NCI-H128 (cell line): ENCODE data around the gene COPS7A.

Source experiments
- DNase-seq: peaks from one replicate; lab custom pipeline; 2025; ENCODE audit not compliant: unreplicated experiment; lab: John Stamatoyannopoulos, UW

The COPS7A gene

GRCh38 chr12:6750506-6750905 lies 26.7 kb downstream of the COPS7A start:
- DNase-seq, result no peak

- no peak for DNase-seq
These were observed 27.9 kb downstream of the COPS7A start for GRCh38 chr12:6751767-6752166.

GRCh38 chr12:6752167-6752920 lies 28.5 kb downstream of the COPS7A start:
- no peak for DNase-seq

GRCh38 chr12:6752921-6753771 lies 29.3 kb downstream of the COPS7A start, which contains the start of gene MLF2:
Gene MLF2, minus strand, starts transcription at chr12:6753141. Its CDS starts 807 bp downstream, at chr12:6752334.
- DNase-seq, result peak; percentile 98

GRCh38 chr12:6753772-6754356 lies 30.0 kb downstream of the COPS7A start:
- no peak for DNase-seq

- no peak for DNase-seq
These were observed 30.6 kb downstream of the COPS7A start for GRCh38 chr12:6754411-6754810.

- DNase-seq, result no peak
These were observed 33.3 kb downstream of the COPS7A start for GRCh38 chr12:6757028-6757690.

GRCh38 chr12:6758506-6759095 lies 34.8 kb downstream of the COPS7A start:
- DNase-seq, result no peak

GRCh38 chr12:6759741-6760140 lies 35.9 kb downstream of the COPS7A start:
- DNase-seq, result no peak

GRCh38 chr12:6763380-6763779 lies 39.5 kb downstream of the COPS7A start:
- DNase-seq, result no peak

- peak; percentile 93 for DNase-seq
These were observed 40.4 kb downstream of the COPS7A start for GRCh38 chr12:6764011-6764828.

GRCh38 chr12:6765048-6765633 lies 41.3 kb downstream of the COPS7A start:
- DNase-seq, result no peak

- peak; percentile 89 for DNase-seq
These were observed 42.1 kb downstream of the COPS7A start, which contains the start of gene PTMS for GRCh38 chr12:6765634-6766581. Gene PTMS, plus strand, starts transcription at chr12:6766363. Its CDS starts 343 bp downstream, at chr12:6766706.

- DNase-seq, result peak; percentile 39
These were observed 43.0 kb downstream of the COPS7A start for GRCh38 chr12:6766651-6767349.

- DNase-seq, result no peak
These were observed 43.8 kb downstream of the COPS7A start for GRCh38 chr12:6767353-6768319.

- DNase-seq, result no peak
These were observed 44.6 kb downstream of the COPS7A start for GRCh38 chr12:6768437-6768914.
